WERI-Rb-1 (cell line): ENCODE results near the gene SCART1.

Experiments
- DNase-seq: peaks from one replicate; pipeline ENCODE4 v3.0.0-alpha.2; 2020
- H3K27ac ChIP-seq: fragments of 250-450 bp; sonication (Bioruptor Pico); 2 replicates; pipeline ENCODE4 v1.5.1; 2020; ENCODE audit warnings: mild to moderate bottlenecking, moderate library complexity
- H3K27me3 ChIP-seq: fragments of 250-450 bp; sonication (Bioruptor Pico); 2 replicates; pipeline ENCODE4 v1.5.1; 2021; ENCODE audit warnings: mild to moderate bottlenecking, low read depth, moderate library complexity; ENCODE audit not compliant: insufficient read depth, severe bottlenecking
- H3K36me3 ChIP-seq: fragments of 250-450 bp; sonication (Bioruptor Pico); 2 replicates; pipeline ENCODE4 v1.5.1; 2020; ENCODE audit warnings: mild to moderate bottlenecking, moderate library complexity
- H3K4me3 ChIP-seq: 2 replicates; pipeline ENCODE4 v1.5.1; 2011; ENCODE audit warnings: low read depth, mild to moderate bottlenecking, control low read depth, low read length
- H3K9me3 ChIP-seq: fragments of 250-450 bp; sonication (Bioruptor Pico); 2 replicates; pipeline ENCODE4 v1.5.1; 2021; ENCODE audit warnings: mild to moderate bottlenecking, moderate library complexity; ENCODE audit not compliant: severe bottlenecking
- CTCF ChIP-seq: IDR thresholded peaks from 2 replicates; pipeline ENCODE4 v1.5.1; 2011; ENCODE audit warnings: low read depth, mild to moderate bottlenecking, control low read depth, inconsistent platforms, low read length

Gene SCART1

GRCh38 chr10:133442967-133443924 is 10.5 kb upstream of the SCART1 start:
- H3K27ac ChIP-seq: no peak overlapping the region
- peak; percentile 3 for DNase-seq
- no peaks in the 10 kb centered on the region for H3K27me3 ChIP-seq
- H3K36me3 ChIP-seq: no peaks in the 10 kb centered on the region
- TF ChIP-seq CTCF: no peak
- H3K9me3 ChIP-seq: peaks cover 15% of the 10 kb centered on the region
- H3K4me3 ChIP-seq: no peak overlapping the region

- Histone ChIP-seq H3K36me3 (no peaks in the 10 kb centered on the region), H3K27me3 (no peaks in the 10 kb centered on the region), H3K9me3 (peaks cover 21% of the 10 kb centered on the region), H3K4me3 (no peak overlapping the region), H3K27ac (no peak overlapping the region)
- TF ChIP-seq CTCF: no peak
- DNase-seq: no peak
Observed at GRCh38 chr10:133444342-133445267, 9.1 kb upstream of the SCART1 start.

- peaks cover 21% of the 10 kb centered on the region for H3K9me3 ChIP-seq
Observed at GRCh38 chr10:133445268-133445732, 8.4 kb upstream of the SCART1 start.

GRCh38 chr10:133445751-133446708 is 7.7 kb upstream of the SCART1 start:
- no peak for TF ChIP-seq CTCF
- no peak overlapping the region for H3K27ac ChIP-seq
- DNase-seq: peak; percentile 3
- no peak overlapping the region for H3K4me3 ChIP-seq
- H3K9me3 ChIP-seq: peaks cover 21% of the 10 kb centered on the region
- no peaks in the 10 kb centered on the region for H3K27me3 ChIP-seq
- H3K36me3 ChIP-seq: no peaks in the 10 kb centered on the region

More at GRCh38 chr10:133445268-133445732, 8.4 kb upstream of the SCART1 start:
- H3K36me3 ChIP-seq: no peaks in the 10 kb centered on the region
- no peak overlapping the region for H3K4me3 ChIP-seq
- H3K27me3 ChIP-seq: no peaks in the 10 kb centered on the region
- TF ChIP-seq CTCF: no peak
- DNase-seq: peak; percentile 2
- no peak overlapping the region for H3K27ac ChIP-seq

- Histone ChIP-seq H3K27ac (no peak overlapping the region), H3K36me3 (no peaks in the 10 kb centered on the region), H3K4me3 (no peak overlapping the region), H3K27me3 (no peaks in the 10 kb centered on the region), H3K9me3 (peaks cover 21% of the 10 kb centered on the region)
- no peak for TF ChIP-seq CTCF
- DNase-seq: no peak
Observed at GRCh38 chr10:133446979-133447378, 6.8 kb upstream of the SCART1 start.
